ENCODE measurements around the gene ASTN2. TPM values are rescaled to one million over a fixed set of nuclear protein-coding genes. Genes with fewer than 3 reads are reported as not detected.

ASTN2 gene
- total RNA-seq, 1 donor from 2014 or later = 13.6 TPM

GRCh38 chr9:117182046-117182445 lies 232.8 kb downstream of the ASTN2 start:
- H3K4me1 ChIP-seq (ENCODE audit: insufficient read depth, low read length) = peaks cover 6% of the 10 kb centered on the region
- Mint-ChIP-seq H3K9me3 (ENCODE audit: unreplicated experiment) (peaks cover 8% of the 10 kb centered on the region), H3K36me3 (ENCODE audit: low read depth, unreplicated experiment) (peaks cover 3% of the 10 kb centered on the region), H3K27ac (ENCODE audit: unreplicated experiment) (no peak overlapping the region), H3K4me3 (ENCODE audit: unreplicated experiment) (no peak overlapping the region), H3K27me3 (ENCODE audit: low read depth, unreplicated experiment) (no peaks in the 10 kb centered on the region), H3K4me1 (ENCODE audit: low read depth, unreplicated experiment) (peaks cover 7% of the 10 kb centered on the region)
- H3K9ac ChIP-seq (ENCODE audit: low read length) = no peak overlapping the region
- no peaks in the 10 kb centered on the region for H4K20me1 ChIP-seq (ENCODE audit: insufficient read depth, low read length)
- DNase-seq (ENCODE audit: low read depth) = no peak
- no peak overlapping the region for H2AFZ ChIP-seq (ENCODE audit: low read depth, low read length)
- FAIRE-seq = no peak
- H3K27ac ChIP-seq (ENCODE audit: low read depth, low read length) = no peak overlapping the region
- no peaks in the 10 kb centered on the region for H3K36me3 ChIP-seq (ENCODE audit: insufficient read depth, low read length)
- H3K79me2 ChIP-seq (ENCODE audit: insufficient read depth, low read length) = no peaks in the 10 kb centered on the region
- H3K27me3 ChIP-seq (ENCODE audit: insufficient read depth, low read length) = no peaks in the 10 kb centered on the region
- H3K9me3 ChIP-seq (ENCODE audit: insufficient read depth, low read depth, low read length) = peaks cover 12% of the 10 kb centered on the region
- TF ChIP-seq CTCF (IDR thresholded peaks at IDR 0.05; ENCODE audit: insufficient read depth, low read depth, low read length) (no peak), EZH2 (IDR thresholded peaks at IDR 0.05; ENCODE audit: insufficient read depth, low read length) (no peak)
- no peak overlapping the region for H3K4me2 ChIP-seq (ENCODE audit: low read length)
- no peak overlapping the region for H3K4me3 ChIP-seq (ENCODE audit: insufficient read depth, low read depth, low read length)

- Mint-ChIP-seq H3K27me3 (ENCODE audit: low read depth, unreplicated experiment) (no peaks in the 10 kb centered on the region), H3K9me3 (ENCODE audit: unreplicated experiment) (peaks cover 8% of the 10 kb centered on the region), H3K27ac (ENCODE audit: unreplicated experiment) (no peak overlapping the region), H3K4me1 (ENCODE audit: low read depth, unreplicated experiment) (peaks cover 7% of the 10 kb centered on the region), H3K4me3 (ENCODE audit: unreplicated experiment) (no peak overlapping the region), H3K36me3 (ENCODE audit: low read depth, unreplicated experiment) (peaks cover 3% of the 10 kb centered on the region)
- DNase-seq (ENCODE audit: low read depth) = no peak
- H3K36me3 ChIP-seq (ENCODE audit: insufficient read depth, low read length) = no peaks in the 10 kb centered on the region
- H3K9me3 ChIP-seq (ENCODE audit: insufficient read depth, low read depth, low read length) = peaks cover 12% of the 10 kb centered on the region
- no peak overlapping the region for H3K4me2 ChIP-seq (ENCODE audit: low read length)
- H3K9ac ChIP-seq (ENCODE audit: low read length) = no peak overlapping the region
- H3K4me3 ChIP-seq (ENCODE audit: insufficient read depth, low read depth, low read length) = no peak overlapping the region
- no peak overlapping the region for H3K27ac ChIP-seq (ENCODE audit: low read depth, low read length)
- H4K20me1 ChIP-seq (ENCODE audit: insufficient read depth, low read length) = no peaks in the 10 kb centered on the region
- H2AFZ ChIP-seq (ENCODE audit: low read depth, low read length) = no peak overlapping the region
- no peaks in the 10 kb centered on the region for H3K79me2 ChIP-seq (ENCODE audit: insufficient read depth, low read length)
- no peaks in the 10 kb centered on the region for H3K27me3 ChIP-seq (ENCODE audit: insufficient read depth, low read length)
- FAIRE-seq = no peak
- H3K4me1 ChIP-seq (ENCODE audit: insufficient read depth, low read length) = peaks cover 6% of the 10 kb centered on the region
- no peak for TF ChIP-seq CTCF (IDR thresholded peaks at IDR 0.05; ENCODE audit: insufficient read depth, low read depth, low read length)
- no peak for TF ChIP-seq EZH2 (IDR thresholded peaks at IDR 0.05; ENCODE audit: insufficient read depth, low read length)
Observed at GRCh38 chr9:117180896-117181445, 233.9 kb downstream of the ASTN2 start.

- Histone ChIP-seq H3K27me3 (ENCODE audit: insufficient read depth, low read length) (no peaks in the 10 kb centered on the region), H4K20me1 (ENCODE audit: insufficient read depth, low read length) (no peaks in the 10 kb centered on the region), H3K9ac (ENCODE audit: low read length) (no peak overlapping the region), H3K27ac (ENCODE audit: low read depth, low read length) (no peak overlapping the region), H3K4me1 (ENCODE audit: insufficient read depth, low read length) (peaks cover 6% of the 10 kb centered on the region), H3K36me3 (ENCODE audit: insufficient read depth, low read length) (no peaks in the 10 kb centered on the region), H3K79me2 (ENCODE audit: insufficient read depth, low read length) (no peaks in the 10 kb centered on the region), H3K4me2 (ENCODE audit: low read length) (peak overlapping the region; percentile 10), H3K9me3 (ENCODE audit: insufficient read depth, low read depth, low read length) (peaks cover 12% of the 10 kb centered on the region), H2AFZ (ENCODE audit: low read depth, low read length) (no peak overlapping the region), H3K4me3 (ENCODE audit: insufficient read depth, low read depth, low read length) (no peak overlapping the region)
- TF ChIP-seq EZH2 (IDR thresholded peaks at IDR 0.05; ENCODE audit: insufficient read depth, low read length) = no peak
- no peak for TF ChIP-seq CTCF (IDR thresholded peaks at IDR 0.05; ENCODE audit: insufficient read depth, low read depth, low read length)
- H3K27me3 Mint-ChIP-seq (ENCODE audit: low read depth, unreplicated experiment) = no peaks in the 10 kb centered on the region
- peak; percentile 30 for DNase-seq (ENCODE audit: low read depth)
- peaks cover 3% of the 10 kb centered on the region for H3K36me3 Mint-ChIP-seq (ENCODE audit: low read depth, unreplicated experiment)
- no peak overlapping the region for H3K4me3 Mint-ChIP-seq (ENCODE audit: unreplicated experiment)
- FAIRE-seq = no peak
- H3K27ac Mint-ChIP-seq (ENCODE audit: unreplicated experiment) = peak overlapping the region; percentile 28
- H3K9me3 Mint-ChIP-seq (ENCODE audit: unreplicated experiment) = peaks cover 6% of the 10 kb centered on the region
- peaks cover 7% of the 10 kb centered on the region for H3K4me1 Mint-ChIP-seq (ENCODE audit: low read depth, unreplicated experiment)
Observed at GRCh38 chr9:117178596-117179375, 236.1 kb downstream of the ASTN2 start.
